HUES6 (cell line): Measurements from ENCODE around the gene PTPRM.

Source experiments
- H3K27ac ChIP-seq: 2 replicates; pipeline ENCODE4 v1.7.0; 2013; ENCODE audit warnings: low read depth, mild to moderate bottlenecking, low read length, inconsistent platforms
- H3K27me3 ChIP-seq: 2 replicates; pipeline ENCODE4 v1.6.1; 2013; ENCODE audit warnings: low read length; ENCODE audit not compliant: control insufficient read depth, insufficient read depth
- H3K36me3 ChIP-seq: 2 replicates; pipeline ENCODE4 v1.6.1; 2013; ENCODE audit warnings: low read length; ENCODE audit not compliant: control insufficient read depth, insufficient read depth
- H3K4me1 ChIP-seq: 2 replicates; pipeline ENCODE4 v1.6.1; 2013; ENCODE audit warnings: low read length; ENCODE audit not compliant: control insufficient read depth, insufficient read depth
- H3K4me3 ChIP-seq: 2 replicates; pipeline ENCODE4 v1.5.1; 2013; ENCODE audit warnings: low read depth, low read length
- H3K9ac ChIP-seq: one replicate; pipeline ENCODE4 v1.6.1; 2013; ENCODE audit warnings: mild to moderate bottlenecking, low read length
- H3K9me3 ChIP-seq: 2 replicates; pipeline ENCODE4 v1.6.1; 2013; ENCODE audit warnings: low read depth, low read length; ENCODE audit not compliant: control insufficient read depth, insufficient read depth

Gene PTPRM

GRCh38 chr18:8296886-8297616 is 729.9 kb downstream of the PTPRM start:
- Histone ChIP-seq H3K27ac (no peak overlapping the region), H3K9me3 (no peaks in the 10 kb centered on the region), H3K4me1 (no peaks in the 10 kb centered on the region), H3K4me3 (no peak overlapping the region), H3K9ac (no peak overlapping the region), H3K36me3 (no peaks in the 10 kb centered on the region), H3K27me3 (no peaks in the 10 kb centered on the region)

GRCh38 chr18:8298186-8298585 is 731.1 kb downstream of the PTPRM start:
- no peaks in the 10 kb centered on the region for H3K9me3 ChIP-seq
- H3K27ac ChIP-seq: no peak overlapping the region
- no peak overlapping the region for H3K9ac ChIP-seq
- no peaks in the 10 kb centered on the region for H3K4me1 ChIP-seq
- no peaks in the 10 kb centered on the region for H3K27me3 ChIP-seq
- no peaks in the 10 kb centered on the region for H3K36me3 ChIP-seq
- no peak overlapping the region for H3K4me3 ChIP-seq

GRCh38 chr18:8299054-8299980 is 732.2 kb downstream of the PTPRM start:
- Histone ChIP-seq H3K36me3 (no peaks in the 10 kb centered on the region), H3K27me3 (no peaks in the 10 kb centered on the region), H3K9ac (no peak overlapping the region), H3K4me1 (no peaks in the 10 kb centered on the region), H3K4me3 (no peak overlapping the region), H3K27ac (no peak overlapping the region), H3K9me3 (no peaks in the 10 kb centered on the region)

GRCh38 chr18:8300751-8301410 is 733.8 kb downstream of the PTPRM start:
- no peaks in the 10 kb centered on the region for H3K36me3 ChIP-seq
- H3K9ac ChIP-seq: no peak overlapping the region
- no peak overlapping the region for H3K27ac ChIP-seq
- H3K27me3 ChIP-seq: no peaks in the 10 kb centered on the region
- no peaks in the 10 kb centered on the region for H3K9me3 ChIP-seq
- no peak overlapping the region for H3K4me3 ChIP-seq
- H3K4me1 ChIP-seq: no peaks in the 10 kb centered on the region

- Histone ChIP-seq H3K27ac (no peak overlapping the region), H3K27me3 (no peaks in the 10 kb centered on the region), H3K9me3 (no peaks in the 10 kb centered on the region), H3K4me3 (no peak overlapping the region), H3K36me3 (no peaks in the 10 kb centered on the region), H3K4me1 (no peaks in the 10 kb centered on the region), H3K9ac (no peak overlapping the region)
Observed at GRCh38 chr18:8301427-8302172, 734.5 kb downstream of the PTPRM start.

GRCh38 chr18:8303151-8303755 is 736.1 kb downstream of the PTPRM start:
- Histone ChIP-seq H3K27ac (no peak overlapping the region), H3K4me3 (no peak overlapping the region)

GRCh38 chr18:8307960-8308359 is 740.8 kb downstream of the PTPRM start:
- no peaks in the 10 kb centered on the region for H3K27me3 ChIP-seq
- peaks cover 9% of the 10 kb centered on the region for H3K4me1 ChIP-seq
- H3K9me3 ChIP-seq: peaks cover 4% of the 10 kb centered on the region; the same call in 1 of the 2 replicates
- no peaks in the 10 kb centered on the region for H3K36me3 ChIP-seq
- H3K4me3 ChIP-seq: no peak overlapping the region
- H3K27ac ChIP-seq: no peak overlapping the region
- no peak overlapping the region for H3K9ac ChIP-seq

More at GRCh38 chr18:8303151-8303755, 736.1 kb downstream of the PTPRM start:
- no peaks in the 10 kb centered on the region for H3K4me1 ChIP-seq
- no peaks in the 10 kb centered on the region for H3K36me3 ChIP-seq
- peaks cover 4% of the 10 kb centered on the region; the same call in 1 of the 2 replicates for H3K9me3 ChIP-seq
- no peaks in the 10 kb centered on the region for H3K27me3 ChIP-seq
- no peak overlapping the region for H3K9ac ChIP-seq

GRCh38 chr18:8313043-8313442 is 745.9 kb downstream of the PTPRM start:
- Histone ChIP-seq H3K27ac (no peak overlapping the region), H3K4me3 (no peak overlapping the region), H3K9me3 (no peaks in the 10 kb centered on the region), H3K4me1 (peaks cover 13% of the 10 kb centered on the region), H3K27me3 (no peaks in the 10 kb centered on the region), H3K36me3 (no peaks in the 10 kb centered on the region), H3K9ac (no peak overlapping the region)

- H3K27me3 ChIP-seq: no peaks in the 10 kb centered on the region
- peaks cover 13% of the 10 kb centered on the region for H3K4me1 ChIP-seq
- H3K4me3 ChIP-seq: no peak overlapping the region
- H3K9me3 ChIP-seq: no peaks in the 10 kb centered on the region
- H3K27ac ChIP-seq: no peak overlapping the region
- H3K36me3 ChIP-seq: no peaks in the 10 kb centered on the region
- H3K9ac ChIP-seq: no peak overlapping the region
Observed at GRCh38 chr18:8314124-8314523, 747.0 kb downstream of the PTPRM start.

GRCh38 chr18:8319798-8320489 is 752.8 kb downstream of the PTPRM start:
- Histone ChIP-seq H3K4me3 (no peak overlapping the region), H3K27ac (no peak overlapping the region), H3K9ac (no peak overlapping the region), H3K27me3 (no peaks in the 10 kb centered on the region), H3K9me3 (no peaks in the 10 kb centered on the region), H3K4me1 (no peaks in the 10 kb centered on the region), H3K36me3 (no peaks in the 10 kb centered on the region)
